Fibroblast of peridontal ligament (primary cell): ENCODE data around the gene ZNF180.
"Not testable (repeated sequence)": the region's sequence is repeated elsewhere in the genome, so short reads cannot be mapped to it uniquely, and the experiment has no call there.

Experiments used
- DNase-seq: peaks from one replicate; pipeline ENCODE4 v3.0.0-alpha.2; 2010; ENCODE audit errors: extremely low read depth

ZNF180 gene

GRCh38 chr19:44499962-44500949, at the start of gene ZNF180:
Gene ZNF180 (minus strand): TSS chr19:44500522. CDS start chr19:44497334, 3,188 bp downstream.
- peak; percentile 90 for DNase-seq

- no peak for DNase-seq
These were observed 49.2 kb upstream of the ZNF180 start for GRCh38 chr19:44549507-44549906.

GRCh38 chr19:44548736-44549135, 48.4 kb upstream of the ZNF180 start:
- DNase-seq: no peak

DNA sequence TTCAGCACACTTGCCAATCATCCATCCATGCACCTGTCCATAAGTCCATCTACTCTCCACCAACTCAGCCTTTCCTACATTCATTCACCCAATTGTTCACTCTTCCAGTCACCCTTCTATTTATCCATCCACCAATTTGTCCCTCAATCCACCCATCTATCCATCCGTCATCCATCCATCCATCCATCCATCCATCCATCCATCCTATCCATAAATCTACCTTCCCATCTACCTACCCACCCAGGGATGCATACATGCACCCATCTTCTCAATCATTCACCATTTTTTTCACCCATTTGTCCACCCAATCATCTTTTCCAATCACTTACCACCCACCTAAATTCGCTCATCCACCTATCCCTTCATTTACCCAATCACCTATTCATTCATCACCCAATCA, 43.7 kb upstream of the ZNF180 start:
- DNase-seq: no peak

DNA sequence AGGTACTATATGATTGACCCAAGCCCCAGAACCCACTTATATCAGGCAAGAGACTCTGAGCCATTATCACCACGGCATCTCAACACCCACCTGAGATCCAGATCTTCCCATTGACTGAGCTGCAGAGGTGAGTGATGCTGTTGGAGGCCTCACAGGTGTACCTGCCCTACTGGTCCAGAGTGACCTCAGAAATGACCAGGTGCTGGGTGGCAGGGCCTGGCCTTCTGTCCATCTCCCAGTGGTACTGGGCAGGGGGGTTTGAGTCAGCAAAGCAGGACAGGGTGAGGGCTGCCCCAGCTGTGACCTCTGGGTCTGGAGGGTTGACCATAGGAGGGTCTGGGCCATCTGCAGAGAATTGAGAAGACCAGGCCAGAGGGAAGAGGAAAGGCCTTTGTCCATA, 42.3 kb upstream of the ZNF180 start:
- DNase-seq: no peak

- DNase-seq: no peak
These were observed 40.4 kb upstream of the ZNF180 start for GRCh38 chr19:44540736-44541135.

- DNase-seq: no peak
These were observed 39.7 kb upstream of the ZNF180 start for GRCh38 chr19:44539991-44540390.

DNA sequence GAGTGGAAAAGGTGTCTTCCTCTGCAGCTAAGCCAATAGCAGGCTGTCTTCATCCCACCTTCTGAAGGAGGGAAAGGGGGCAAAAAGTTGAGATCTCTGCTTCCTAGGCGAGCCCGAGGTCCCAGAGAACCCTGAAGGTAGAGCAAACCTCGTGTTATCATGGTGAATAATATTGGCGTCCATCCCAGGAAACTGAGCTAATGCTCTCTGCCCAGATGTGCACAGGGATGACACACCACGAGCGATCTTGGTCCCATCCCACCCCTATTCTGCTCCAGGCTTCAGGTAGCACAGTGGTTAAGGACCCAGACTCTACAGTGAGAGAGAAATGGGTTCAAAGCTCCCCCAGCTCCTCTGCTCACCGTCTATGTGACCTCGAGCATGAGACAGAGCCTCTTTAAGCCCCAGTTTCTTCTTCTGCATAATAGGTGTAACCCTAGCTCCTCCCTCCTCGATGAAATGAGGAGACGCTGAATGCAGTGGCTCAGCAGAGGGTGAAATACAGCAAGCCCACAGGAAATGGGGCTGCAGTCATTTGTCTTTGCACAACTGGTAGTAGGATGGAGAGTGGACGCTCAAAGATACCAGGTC, 39.0 kb upstream of the ZNF180 start:
- no peak for DNase-seq

- DNase-seq: not testable (repeated sequence)
These were observed 35.0 kb upstream of the ZNF180 start for GRCh38 chr19:44535361-44535760.

- DNase-seq: no peak
These were observed 32.5 kb upstream of the ZNF180 start for GRCh38 chr19:44532819-44533218.

DNA sequence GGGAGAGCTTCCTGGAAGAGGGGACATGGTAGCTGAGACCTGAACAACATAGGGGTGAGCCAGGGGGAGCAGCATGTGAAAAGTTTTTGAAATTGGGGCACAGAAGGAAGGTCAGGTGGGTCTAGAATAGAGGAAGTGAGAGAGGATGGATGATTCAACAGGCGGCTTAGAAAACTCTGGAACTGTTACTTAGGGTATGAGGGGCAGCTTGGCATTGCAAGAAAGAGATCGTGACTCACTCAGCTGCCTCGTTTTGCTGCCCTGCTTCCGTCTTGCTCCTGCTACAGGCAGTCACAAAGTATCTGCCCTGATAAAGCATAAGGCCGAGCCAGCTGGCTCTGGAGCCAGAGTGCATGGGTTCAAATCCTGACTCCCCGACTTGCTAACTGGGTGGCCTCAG, 30.5 kb upstream of the ZNF180 start:
- no peak for DNase-seq

- no peak for DNase-seq
These were observed 29.2 kb upstream of the ZNF180 start, which contains the start of gene CEACAM20 for GRCh38 chr19:44529536-44529935. Gene CEACAM20 (minus strand): TSS chr19:44529675. CDS start chr19:44529509, 166 bp downstream.

GRCh38 chr19:44527554-44527953, 27.2 kb upstream of the ZNF180 start:
- DNase-seq: no peak

- no peak for DNase-seq
These were observed 25.6 kb upstream of the ZNF180 start for GRCh38 chr19:44525721-44526430.

DNA sequence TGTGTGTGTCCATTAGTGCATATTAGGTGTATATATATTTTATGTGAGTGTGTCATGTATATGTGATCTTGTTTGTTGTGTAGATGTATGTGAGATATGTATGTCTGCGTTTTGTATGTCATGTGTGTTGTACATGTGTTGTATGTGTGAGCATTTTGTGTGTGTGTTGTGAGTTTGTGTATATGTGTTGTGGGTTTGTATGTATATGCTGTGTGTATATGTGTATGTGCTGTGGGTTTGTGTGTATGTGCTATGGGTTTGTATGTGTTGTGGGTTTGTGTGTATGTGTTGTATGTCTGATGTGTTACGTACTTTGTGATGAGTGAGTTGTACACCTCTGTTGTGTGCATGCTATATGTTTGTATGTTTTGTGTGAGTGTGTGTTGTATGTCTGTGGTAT, 21.0 kb upstream of the ZNF180 start:
- no peak for DNase-seq

- DNase-seq: no peak
These were observed 16.8 kb upstream of the ZNF180 start for GRCh38 chr19:44517146-44517545.

DNA sequence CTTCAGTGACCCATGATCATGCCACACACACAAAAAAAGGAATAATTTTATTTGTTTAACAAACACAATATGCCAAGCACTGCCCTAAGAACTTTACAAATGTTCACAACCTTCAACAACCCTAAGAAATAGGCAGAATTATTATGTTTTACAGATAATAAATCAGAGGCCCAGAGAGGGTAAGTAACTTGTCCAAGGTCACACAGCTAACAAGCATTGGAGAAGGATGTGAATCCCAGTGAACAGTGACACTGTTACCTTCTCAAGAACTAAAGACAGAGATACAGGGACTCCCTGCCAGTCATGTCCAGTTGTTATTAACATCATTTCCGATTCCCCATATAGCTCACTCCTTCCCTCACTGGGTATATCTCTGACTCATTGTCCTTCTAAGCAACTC, 15.6 kb upstream of the ZNF180 start:
- DNase-seq: no peak

- DNase-seq: no peak
These were observed 14.7 kb upstream of the ZNF180 start for GRCh38 chr19:44515031-44515430.

GRCh38 chr19:44512326-44513298, 12.3 kb upstream of the ZNF180 start:
- peak; percentile 42 for DNase-seq

DNA sequence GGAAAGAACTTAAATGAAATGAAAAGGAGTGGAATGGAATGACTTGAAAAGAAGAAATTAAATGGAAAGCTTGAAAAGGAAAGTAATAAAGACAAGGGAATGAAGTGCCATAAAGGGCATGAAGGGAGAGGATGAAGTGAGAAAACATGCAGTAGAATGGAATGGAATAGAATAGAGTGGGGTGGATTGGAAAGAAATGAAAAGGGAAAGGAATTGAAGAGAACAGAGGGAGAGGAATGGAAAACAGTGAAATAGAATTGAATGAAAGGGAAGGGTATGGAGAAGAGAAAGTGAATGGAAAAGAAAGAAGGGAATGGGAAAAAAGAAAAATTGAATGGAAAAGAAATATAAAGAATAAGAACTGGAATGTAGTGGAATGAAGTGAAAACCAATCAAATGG, 9.2 kb upstream of the ZNF180 start:
- no peak for DNase-seq

GRCh38 chr19:44499559-44499958, 763 bp downstream of the ZNF180 start:
- no peak for DNase-seq
